Measurements from ENCODE around the gene ADAMTSL5. TPM values are rescaled to one million over a fixed set of nuclear protein-coding genes. Genes with fewer than 3 reads are reported as not detected.
A peak's percentile ranks its signal among the peaks of the same experiment; 100 is the strongest.

ADAMTSL5 gene, protein sequence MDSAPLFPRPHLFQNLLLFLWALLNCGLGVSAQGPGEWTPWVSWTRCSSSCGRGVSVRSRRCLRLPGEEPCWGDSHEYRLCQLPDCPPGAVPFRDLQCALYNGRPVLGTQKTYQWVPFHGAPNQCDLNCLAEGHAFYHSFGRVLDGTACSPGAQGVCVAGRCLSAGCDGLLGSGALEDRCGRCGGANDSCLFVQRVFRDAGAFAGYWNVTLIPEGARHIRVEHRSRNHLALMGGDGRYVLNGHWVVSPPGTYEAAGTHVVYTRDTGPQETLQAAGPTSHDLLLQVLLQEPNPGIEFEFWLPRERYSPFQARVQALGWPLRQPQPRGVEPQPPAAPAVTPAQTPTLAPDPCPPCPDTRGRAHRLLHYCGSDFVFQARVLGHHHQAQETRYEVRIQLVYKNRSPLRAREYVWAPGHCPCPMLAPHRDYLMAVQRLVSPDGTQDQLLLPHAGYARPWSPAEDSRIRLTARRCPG
- 9.1 to 20.3 TPM (median 16.9 TPM) in 3 replicates for total RNA-seq
- long read RNA-seq, partial matches to known transcripts = 2 of 26 reads
- long read RNA-seq, other reads (novel, unspliced or antisense) = 24 of 26 reads

DNA sequence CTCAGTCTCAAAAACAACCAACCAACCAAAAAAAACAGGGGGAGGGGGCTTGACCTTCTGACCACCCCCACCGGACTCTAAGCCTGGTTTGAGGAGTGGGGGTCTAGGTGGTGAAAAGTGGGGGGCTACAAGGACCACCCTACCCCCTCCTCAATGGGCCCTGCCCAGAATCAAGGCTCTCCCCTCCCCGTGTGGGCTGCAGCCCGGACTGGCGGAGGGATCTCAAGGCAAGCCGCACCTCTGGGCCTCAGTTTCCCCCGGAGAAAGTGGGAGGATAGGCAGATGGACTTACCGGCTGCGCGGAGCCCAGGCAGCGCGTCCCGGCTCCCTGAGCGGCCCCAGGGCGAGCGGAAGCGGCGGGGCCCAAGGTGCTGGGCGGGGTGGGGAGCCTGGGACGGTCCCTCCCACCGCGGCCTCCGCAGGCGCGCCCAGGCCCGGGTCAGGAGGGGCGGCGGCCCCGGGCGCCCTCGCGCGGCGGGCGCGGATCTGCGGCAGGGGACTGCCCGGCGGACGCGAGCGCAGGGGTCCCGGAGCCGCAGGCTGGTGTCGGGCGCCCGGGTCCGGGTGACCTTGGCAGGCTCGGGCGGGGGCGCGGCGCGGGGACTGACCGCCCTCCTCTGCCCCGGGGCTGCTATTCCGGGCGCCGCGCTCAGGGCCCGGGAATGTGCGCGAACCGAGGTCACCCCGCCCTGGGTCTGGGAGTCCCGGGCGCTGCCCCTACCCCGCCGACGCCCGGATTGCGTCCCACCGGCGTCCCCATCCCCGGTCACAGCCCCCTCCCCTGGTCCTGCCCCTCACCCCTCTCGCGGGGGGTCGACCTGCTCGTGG, at the start of gene ADAMTSL5:
Gene ADAMTSL5, minus strand, starts transcription at position 349 of the 828 bp plus-strand sequence. CDS start 2,076 bp downstream, outside the sequence.
- Mint-ChIP-seq H3K4me3 (ENCODE audit: unreplicated experiment) (peak within 1 kb of the TSS; percentile 60), H3K27ac (ENCODE audit: unreplicated experiment) (no peak within 1 kb of the TSS), H3K27me3 (ENCODE audit: low read depth) (no peaks in the 10 kb centered on the region), H3K4me1 (ENCODE audit: low read depth) (peaks cover 14% of the 10 kb centered on the region), H3K9me3 (ENCODE audit: low read depth) (no peaks in the 10 kb centered on the region), H3K36me3 (ENCODE audit: low read depth) (no peaks in the 10 kb centered on the region)
- TF ChIP-seq CTCF (IDR thresholded peaks at IDR 0.05) = peak; percentile 20
- DNase-seq (ENCODE audit: low spot score) = no peak

- peaks cover 2% of the 10 kb centered on the region for H3K36me3 Mint-ChIP-seq (ENCODE audit: low read depth)
- no peak for DNase-seq (ENCODE audit: low spot score)
- no peak for TF ChIP-seq CTCF (IDR thresholded peaks at IDR 0.05)
- H3K4me3 Mint-ChIP-seq (ENCODE audit: unreplicated experiment) = no peak overlapping the region
- no peaks in the 10 kb centered on the region for H3K27me3 Mint-ChIP-seq (ENCODE audit: low read depth)
- no peak overlapping the region for H3K27ac Mint-ChIP-seq (ENCODE audit: unreplicated experiment)
- no peaks in the 10 kb centered on the region for H3K9me3 Mint-ChIP-seq (ENCODE audit: low read depth)
- peaks cover 23% of the 10 kb centered on the region for H3K4me1 Mint-ChIP-seq (ENCODE audit: low read depth)
These were observed 48.5 kb upstream of the ADAMTSL5 start for GRCh38 chr19:1561236-1561842.

GRCh38 chr19:1560286-1560882, 47.6 kb upstream of the ADAMTSL5 start:
- H3K27ac Mint-ChIP-seq (ENCODE audit: unreplicated experiment) = no peak overlapping the region
- no peak overlapping the region for H3K4me3 Mint-ChIP-seq (ENCODE audit: unreplicated experiment)
- no peaks in the 10 kb centered on the region for H3K27me3 Mint-ChIP-seq (ENCODE audit: low read depth)
- no peak for DNase-seq (ENCODE audit: low spot score)
- H3K36me3 Mint-ChIP-seq (ENCODE audit: low read depth) = peaks cover 2% of the 10 kb centered on the region
- TF ChIP-seq CTCF (IDR thresholded peaks at IDR 0.05) = no peak
- H3K9me3 Mint-ChIP-seq (ENCODE audit: low read depth) = no peaks in the 10 kb centered on the region
- peaks cover 18% of the 10 kb centered on the region for H3K4me1 Mint-ChIP-seq (ENCODE audit: low read depth)

DNA sequence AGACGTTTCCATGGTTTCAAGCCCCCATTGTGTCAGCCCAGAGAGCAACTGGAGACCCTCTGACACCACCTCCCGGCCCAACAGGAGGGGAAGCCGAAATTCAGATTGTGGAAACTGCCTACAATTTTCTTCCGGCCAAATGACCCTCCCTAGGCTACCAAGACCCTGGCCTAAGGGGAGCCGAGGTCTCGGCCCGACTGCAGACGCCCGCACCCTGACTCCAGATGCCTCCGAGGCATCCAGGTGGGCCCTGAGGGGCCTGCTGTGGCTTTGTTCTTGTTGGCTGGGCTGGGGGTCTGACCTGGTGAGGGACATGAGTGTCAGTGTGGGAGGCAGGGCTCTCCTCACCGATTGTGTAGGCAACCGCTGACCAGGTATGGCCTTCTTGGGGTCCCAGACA, 45.7 kb upstream of the ADAMTSL5 start:
- no peak for DNase-seq (ENCODE audit: low spot score)
- H3K27ac Mint-ChIP-seq (ENCODE audit: unreplicated experiment) = peak overlapping the region; percentile 54
- H3K4me3 Mint-ChIP-seq (ENCODE audit: unreplicated experiment) = no peak overlapping the region
- H3K4me1 Mint-ChIP-seq (ENCODE audit: low read depth) = peaks cover 9% of the 10 kb centered on the region
- no peak for TF ChIP-seq CTCF (IDR thresholded peaks at IDR 0.05)
- no peaks in the 10 kb centered on the region for H3K9me3 Mint-ChIP-seq (ENCODE audit: low read depth)
- no peaks in the 10 kb centered on the region for H3K27me3 Mint-ChIP-seq (ENCODE audit: low read depth)
- H3K36me3 Mint-ChIP-seq (ENCODE audit: low read depth) = peaks cover 2% of the 10 kb centered on the region

Measured in chondrocyte (in vitro differentiated cells).